Caki2 (cell line): ENCODE data around the gene MMP7. TPM values are rescaled to one million over a fixed set of nuclear protein-coding genes. Genes with fewer than 3 reads are reported as not detected.

Experiments used
- DNase-seq: peaks from one replicate; pipeline ENCODE4 v3.0.0-alpha.2; 2015; ENCODE audit warnings: low read depth
- in situ Hi-C: cut with HindIII; loops from 2 replicates; pipeline ENCODE4 v1.10.0; 2016; ENCODE audit warnings: low sequenced_read_pairs, low pct_unique_long_range_greater_than_20kb, mixed read lengths
- total RNA-seq: library from RNA; depleted of rRNA; stranded (reverse); fragments of >200 nt; shearing (Covaris generic); gene quantifications from 2 replicates; pipeline ENCODE4 v1.2.3, GENCODE V29; 2014; ENCODE audit warnings: low replicate concordance; rRNA removed

MMP7 gene
- total RNA-seq, 1 experiment from 2014 or later = 1,188 TPM

GRCh38 chr11:102476812-102477211 lies 53.7 kb downstream of the MMP7 start:
- DNase-seq = no peak
- in situ Hi-C loops = no loop called here

GRCh38 chr11:102476069-102476468 lies 54.5 kb downstream of the MMP7 start:
- no peak for DNase-seq
- in situ Hi-C loops = no loop called here

- in situ Hi-C loops = no loop called here
- no peak for DNase-seq
These were observed 57.0 kb downstream of the MMP7 start for GRCh38 chr11:102473543-102473942.

DNA sequence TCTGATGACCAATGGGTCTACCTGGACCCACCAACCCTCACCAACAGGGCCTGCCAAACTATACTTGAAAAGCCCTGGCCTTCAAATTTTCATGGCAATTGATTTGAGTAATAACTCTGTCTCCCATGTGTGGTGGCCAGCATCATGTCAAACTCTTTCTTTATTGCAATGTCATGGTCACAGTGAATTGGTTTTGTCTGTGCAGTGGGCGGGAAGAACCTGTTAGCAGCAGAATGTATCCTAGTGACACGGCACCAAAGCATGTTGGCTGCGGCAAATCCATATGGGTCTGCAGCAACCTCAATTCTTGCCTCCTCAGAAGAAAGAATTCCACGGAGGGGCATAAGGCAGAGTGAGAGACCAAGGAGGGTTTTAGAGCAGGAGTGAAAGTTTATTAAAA lies 58.4 kb downstream of the MMP7 start:
- no peak for DNase-seq
- in situ Hi-C loops = no loop called here

GRCh38 chr11:102471474-102471873 lies 59.1 kb downstream of the MMP7 start:
- in situ Hi-C loops = no loop called here
- no peak for DNase-seq

Other genes starting within 250 kb of the MMP7 start
- gene BIRC3, start 213.3 kb downstream of the MMP7 start, total RNA-seq = 12.2 and 12.6 TPM in 2 replicates
- gene BIRC2, start 183.5 kb downstream of the MMP7 start, total RNA-seq = 37.2 and 46.7 TPM in 2 replicates
- gene TMEM123, start 78.0 kb downstream of the MMP7 start, total RNA-seq = 69.3 and 89.7 TPM in 2 replicates
- gene MMP20, start 94.6 kb upstream of the MMP7 start, total RNA-seq = not detected in 2 replicates
- gene MMP27, start 175.0 kb upstream of the MMP7 start, total RNA-seq = not detected in 2 replicates
- not detected in 2 replicates for gene MMP8, start 194.2 kb upstream of the MMP7 start, total RNA-seq
- gene MMP10, start 249.9 kb upstream of the MMP7 start, total RNA-seq = 2.1 TPM in 1 of 2 replicates, not detected in the other